Natural killer cell treated with Interleukin-12 subunit alpha and Interleukin-12 subunit beta and Interleukin-15 and Interleukin-18, amount 100 ng/mL, for 72 hours (primary cell): Measurements from ENCODE around the gene CHRNB2. TPM values are rescaled to one million over a fixed set of nuclear protein-coding genes. Genes with fewer than 3 reads are reported as not detected.

Source experiments
- ATAC-seq, 2 donors: fragments of 150-1000 bp; cut with Tn5 transposase in 1 of 2; sonication (Bioruptor Pico), chemical (Tn5 transposase) in 1 of 2; 2 replicates each; pipeline ENCODE4 v1.10.0; 2021
- DNase-seq: peaks from one replicate; pipeline ENCODE4 v3.0.0; 2022; ENCODE audit warnings: low spot score
- H3K27ac Mint-ChIP-seq, 2 donors: 1 replicate in 1 of 2; 2 replicates in 1 of 2; pipeline ENCODE4 v1.8.0; 2022; ENCODE audit warnings: mixed read lengths in 2 of 2, mild to moderate bottlenecking in 1 of 2, moderate library complexity in 1 of 2
- H3K27me3 Mint-ChIP-seq, 2 donors: 1 replicate in 1 of 2; 2 replicates in 1 of 2; pipeline ENCODE4 v1.8.0; 2022; ENCODE audit warnings: mixed read lengths in 2 of 2
- H3K36me3 Mint-ChIP-seq: one replicate; pipeline ENCODE4 v1.8.0; 2022; ENCODE audit warnings: mixed read lengths
- H3K4me1 Mint-ChIP-seq, 2 donors: 1 replicate in 1 of 2; 2 replicates in 1 of 2; pipeline ENCODE4 v1.8.0; 2022; ENCODE audit warnings: low read depth in 2 of 2, mixed read lengths in 2 of 2, mild to moderate bottlenecking in 1 of 2
- H3K4me3 Mint-ChIP-seq: one replicate; pipeline ENCODE4 v1.8.0; 2022; ENCODE audit warnings: mixed read lengths
- H3K9me3 Mint-ChIP-seq: 2 replicates; pipeline ENCODE4 v1.8.0; 2022; ENCODE audit warnings: mixed read lengths
- total RNA-seq, 2 donors: library from RNA; stranded (reverse); gene quantifications; one replicate each; pipeline ENCODE4 v1.2.3, GENCODE V29; 2022

CHRNB2 gene
- total RNA-seq, 2 donors from 2014 or later, result not detected

GRCh38 chr1:154578058-154578418, 10.5 kb downstream of the CHRNB2 start:
- no peak overlapping the region for H3K4me3 Mint-ChIP-seq
- peak overlapping the region in 1 of 2 donors; percentile 76 for H3K27ac Mint-ChIP-seq
- no peak for ATAC-seq
- no peaks in the 10 kb centered on the region for H3K27me3 Mint-ChIP-seq
- no peaks in the 10 kb centered on the region for H3K9me3 Mint-ChIP-seq
- peaks cover 0 to 13% of the 10 kb centered on the region in 2 donors for H3K4me1 Mint-ChIP-seq
- DNase-seq, result peak; percentile 53
- peaks cover 7% of the 10 kb centered on the region for H3K36me3 Mint-ChIP-seq

GRCh38 chr1:154579374-154579773, 11.8 kb downstream of the CHRNB2 start:
- H3K4me3 Mint-ChIP-seq, result no peak overlapping the region
- no peaks in the 10 kb centered on the region for H3K27me3 Mint-ChIP-seq
- ATAC-seq (no peak), DNase-seq (no peak)
- no peaks in the 10 kb centered on the region for H3K9me3 Mint-ChIP-seq
- peaks cover 0 to 13% of the 10 kb centered on the region in 2 donors for H3K4me1 Mint-ChIP-seq
- H3K27ac Mint-ChIP-seq, result no peak overlapping the region
- peaks cover 11% of the 10 kb centered on the region for H3K36me3 Mint-ChIP-seq

GRCh38 chr1:154581766-154582165, 14.2 kb downstream of the CHRNB2 start:
- Mint-ChIP-seq H3K27ac (peak overlapping the region in 1 of 2 donors; percentile 33), H3K36me3 (peaks cover 31% of the 10 kb centered on the region), H3K4me3 (no peak overlapping the region), H3K4me1 (peaks cover 0 to 15% of the 10 kb centered on the region in 2 donors), H3K9me3 (no peaks in the 10 kb centered on the region), H3K27me3 (no peaks in the 10 kb centered on the region)
- no peak for ATAC-seq
- no peak for DNase-seq

GRCh38 chr1:154582885-154583284, 15.3 kb downstream of the CHRNB2 start:
- DNase-seq (no peak), ATAC-seq (no peak)
- Mint-ChIP-seq H3K36me3 (peaks cover 40% of the 10 kb centered on the region), H3K9me3 (no peaks in the 10 kb centered on the region), H3K4me1 (peaks cover 0 to 15% of the 10 kb centered on the region in 2 donors), H3K4me3 (no peak overlapping the region), H3K27ac (no peak overlapping the region), H3K27me3 (no peaks in the 10 kb centered on the region)

- DNase-seq, result no peak
- peaks cover 0 to 9% of the 10 kb centered on the region in 2 donors for H3K4me1 Mint-ChIP-seq
- no peaks in the 10 kb centered on the region for H3K27me3 Mint-ChIP-seq
- H3K36me3 Mint-ChIP-seq, result peaks cover 49% of the 10 kb centered on the region
- H3K4me3 Mint-ChIP-seq, result no peak overlapping the region
- no peak overlapping the region for H3K27ac Mint-ChIP-seq
- no peak for ATAC-seq
- H3K9me3 Mint-ChIP-seq, result no peaks in the 10 kb centered on the region
Observed at GRCh38 chr1:154583773-154584172, 16.2 kb downstream of the CHRNB2 start.

GRCh38 chr1:154584267-154584994, 16.9 kb downstream of the CHRNB2 start:
- Mint-ChIP-seq H3K4me3 (no peak overlapping the region), H3K9me3 (no peaks in the 10 kb centered on the region), H3K27ac (no peak overlapping the region), H3K27me3 (no peaks in the 10 kb centered on the region), H3K36me3 (peaks cover 53% of the 10 kb centered on the region), H3K4me1 (peaks cover 0 to 7% of the 10 kb centered on the region in 2 donors)
- no peak for ATAC-seq
- DNase-seq, result no peak

GRCh38 chr1:154586231-154586630, 18.7 kb downstream of the CHRNB2 start:
- peaks cover 0 to 9% of the 10 kb centered on the region in 2 donors for H3K4me1 Mint-ChIP-seq
- no peaks in the 10 kb centered on the region for H3K27me3 Mint-ChIP-seq
- no peak for DNase-seq
- H3K36me3 Mint-ChIP-seq, result peaks cover 53% of the 10 kb centered on the region
- H3K4me3 Mint-ChIP-seq, result no peak overlapping the region
- ATAC-seq, result no peak
- H3K27ac Mint-ChIP-seq, result no peak overlapping the region
- H3K9me3 Mint-ChIP-seq, result no peaks in the 10 kb centered on the region

- Mint-ChIP-seq H3K4me3 (no peak overlapping the region), H3K36me3 (peaks cover 53% of the 10 kb centered on the region), H3K9me3 (no peaks in the 10 kb centered on the region), H3K27me3 (no peaks in the 10 kb centered on the region), H3K4me1 (peaks cover 0 to 10% of the 10 kb centered on the region in 2 donors), H3K27ac (no peak overlapping the region)
- DNase-seq (no peak), ATAC-seq (no peak)
Observed at GRCh38 chr1:154586641-154587040, 19.1 kb downstream of the CHRNB2 start.

- DNase-seq (no peak), ATAC-seq (no peak)
- H3K27ac Mint-ChIP-seq, result no peak overlapping the region
Observed at GRCh38 chr1:154589780-154590179, 22.2 kb downstream of the CHRNB2 start.

GRCh38 chr1:154590756-154591155, 23.2 kb downstream of the CHRNB2 start:
- no peak overlapping the region for H3K27ac Mint-ChIP-seq

More at GRCh38 chr1:154589780-154590179, 22.2 kb downstream of the CHRNB2 start:
- H3K9me3 Mint-ChIP-seq, result no peaks in the 10 kb centered on the region
- peaks cover 60% of the 10 kb centered on the region for H3K36me3 Mint-ChIP-seq
- peaks cover 12 to 18% of the 10 kb centered on the region in 2 donors for H3K4me1 Mint-ChIP-seq
- no peak overlapping the region for H3K4me3 Mint-ChIP-seq
- no peaks in the 10 kb centered on the region for H3K27me3 Mint-ChIP-seq

GRCh38 chr1:154591206-154591605, 23.6 kb downstream of the CHRNB2 start:
- Mint-ChIP-seq H3K4me3 (no peak overlapping the region), H3K4me1 (peaks cover 12 to 14% of the 10 kb centered on the region in 2 donors), H3K9me3 (no peaks in the 10 kb centered on the region), H3K27me3 (no peaks in the 10 kb centered on the region), H3K27ac (no peak overlapping the region), H3K36me3 (peaks cover 48% of the 10 kb centered on the region)
- no peak for DNase-seq
- no peak for ATAC-seq

More at GRCh38 chr1:154590756-154591155, 23.2 kb downstream of the CHRNB2 start:
- peaks cover 53% of the 10 kb centered on the region for H3K36me3 Mint-ChIP-seq
- ATAC-seq (no peak), DNase-seq (no peak)
- H3K9me3 Mint-ChIP-seq, result no peaks in the 10 kb centered on the region
- H3K4me1 Mint-ChIP-seq, result peaks cover 12 to 14% of the 10 kb centered on the region in 2 donors
- H3K27me3 Mint-ChIP-seq, result no peaks in the 10 kb centered on the region
- no peak overlapping the region for H3K4me3 Mint-ChIP-seq

- no peak for ATAC-seq
- no peak overlapping the region for H3K4me3 Mint-ChIP-seq
- no peak overlapping the region for H3K27ac Mint-ChIP-seq
- H3K4me1 Mint-ChIP-seq, result peaks cover 20 to 21% of the 10 kb centered on the region in 2 donors
- no peaks in the 10 kb centered on the region for H3K27me3 Mint-ChIP-seq
- no peak for DNase-seq
- H3K9me3 Mint-ChIP-seq, result no peaks in the 10 kb centered on the region
- peaks cover 44% of the 10 kb centered on the region for H3K36me3 Mint-ChIP-seq
Observed at GRCh38 chr1:154593390-154593789, 25.8 kb downstream of the CHRNB2 start.

- no peak for DNase-seq
- no peak for ATAC-seq
- H3K4me3 Mint-ChIP-seq, result no peak overlapping the region
- H3K9me3 Mint-ChIP-seq, result no peaks in the 10 kb centered on the region
- no peaks in the 10 kb centered on the region for H3K27me3 Mint-ChIP-seq
- peaks cover 38% of the 10 kb centered on the region for H3K36me3 Mint-ChIP-seq
- H3K4me1 Mint-ChIP-seq, result peaks cover 31 to 32% of the 10 kb centered on the region in 2 donors
- H3K27ac Mint-ChIP-seq, result peak overlapping the region in 1 of 2 donors; percentile 4
Observed at GRCh38 chr1:154594811-154595210, 27.2 kb downstream of the CHRNB2 start.

GRCh38 chr1:154595621-154596020, 28.0 kb downstream of the CHRNB2 start:
- Mint-ChIP-seq H3K4me1 (peaks cover 35 to 40% of the 10 kb centered on the region in 2 donors), H3K36me3 (peaks cover 38% of the 10 kb centered on the region), H3K27ac (no peak overlapping the region), H3K4me3 (no peak overlapping the region), H3K27me3 (no peaks in the 10 kb centered on the region), H3K9me3 (no peaks in the 10 kb centered on the region)
- no peak for ATAC-seq
- DNase-seq, result no peak
